Measurements from ENCODE around the gene IGHMBP2. TPM values are rescaled to one million over a fixed set of nuclear protein-coding genes. Genes with fewer than 3 reads are reported as not detected.

Gene IGHMBP2
- total and polyA plus RNA-seq, 7 donors: 12.1 to 19.0 (median 13.6) TPM

DNA sequence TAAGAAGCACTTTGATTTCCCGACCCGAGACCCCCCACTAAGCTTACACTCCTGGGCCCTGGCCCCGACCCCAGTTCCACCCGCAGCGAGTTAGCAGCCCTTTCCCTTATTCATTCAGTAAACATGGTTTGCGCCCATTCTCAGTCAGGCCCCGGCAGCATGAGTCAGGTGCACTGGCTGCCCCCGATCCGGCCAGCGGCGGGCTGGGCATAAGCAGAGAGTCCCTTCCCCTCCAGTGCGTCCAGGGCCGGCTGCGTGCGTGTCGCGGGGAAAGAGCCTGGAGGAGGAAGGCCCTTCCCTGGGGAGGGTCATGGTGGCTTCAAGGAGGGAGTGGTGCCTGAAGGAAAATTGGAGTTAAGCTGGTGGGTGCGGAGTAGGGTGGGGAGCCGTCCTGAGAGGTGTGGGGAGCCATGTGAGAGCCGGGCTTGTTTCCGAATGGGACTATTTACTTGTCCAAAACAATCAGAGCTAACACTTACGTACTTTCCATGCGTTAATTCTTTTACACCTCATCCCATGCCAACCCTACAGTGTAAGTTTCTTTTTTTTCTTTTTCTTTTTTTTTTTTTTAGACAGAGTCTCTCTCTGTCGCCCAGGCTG is 657 bp downstream of the IGHMBP2 start:
- intact Hi-C loops (cut with DNase I): loop anchor here in 1 of 2 donors (5.0 to 10.0 kb wide), 2 partner anchors 140 to 183 kb away; partner anchors contain the start of gene TPCN2
- ATAC-seq (peak; percentile 36 to 66 (median 52)), DNase-seq (peak; percentile 37 to 62)
- 1% methylated on average over 23 to 24 of the region's 24 CpGs for WGBS, 3 donors
- H3K9me3 ChIP-seq: no peaks in the 10 kb centered on the region
- peak overlapping the region; percentile 87 for H3K27ac ChIP-seq
- peaks cover 2 to 55% of the 10 kb centered on the region in 2 donors for H3K36me3 ChIP-seq (ENCODE audit: insufficient read depth in 1 of 2, low read depth in 1 of 2)
- TF ChIP-seq, protein P1, sequence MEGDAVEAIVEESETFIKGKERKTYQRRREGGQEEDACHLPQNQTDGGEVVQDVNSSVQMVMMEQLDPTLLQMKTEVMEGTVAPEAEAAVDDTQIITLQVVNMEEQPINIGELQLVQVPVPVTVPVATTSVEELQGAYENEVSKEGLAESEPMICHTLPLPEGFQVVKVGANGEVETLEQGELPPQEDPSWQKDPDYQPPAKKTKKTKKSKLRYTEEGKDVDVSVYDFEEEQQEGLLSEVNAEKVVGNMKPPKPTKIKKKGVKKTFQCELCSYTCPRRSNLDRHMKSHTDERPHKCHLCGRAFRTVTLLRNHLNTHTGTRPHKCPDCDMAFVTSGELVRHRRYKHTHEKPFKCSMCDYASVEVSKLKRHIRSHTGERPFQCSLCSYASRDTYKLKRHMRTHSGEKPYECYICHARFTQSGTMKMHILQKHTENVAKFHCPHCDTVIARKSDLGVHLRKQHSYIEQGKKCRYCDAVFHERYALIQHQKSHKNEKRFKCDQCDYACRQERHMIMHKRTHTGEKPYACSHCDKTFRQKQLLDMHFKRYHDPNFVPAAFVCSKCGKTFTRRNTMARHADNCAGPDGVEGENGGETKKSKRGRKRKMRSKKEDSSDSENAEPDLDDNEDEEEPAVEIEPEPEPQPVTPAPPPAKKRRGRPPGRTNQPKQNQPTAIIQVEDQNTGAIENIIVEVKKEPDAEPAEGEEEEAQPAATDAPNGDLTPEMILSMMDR (IDR thresholded peaks at IDR 0.05): no peak
- peaks cover 29% of the 10 kb centered on the region for H3K4me1 ChIP-seq
- H3K27me3 ChIP-seq (ENCODE audit: insufficient read depth in 3 of 3, low read length in 2 of 3): no peaks in the 10 kb centered on the region
- H3K4me3 ChIP-seq: peak overlapping the region; percentile 100

DNA sequence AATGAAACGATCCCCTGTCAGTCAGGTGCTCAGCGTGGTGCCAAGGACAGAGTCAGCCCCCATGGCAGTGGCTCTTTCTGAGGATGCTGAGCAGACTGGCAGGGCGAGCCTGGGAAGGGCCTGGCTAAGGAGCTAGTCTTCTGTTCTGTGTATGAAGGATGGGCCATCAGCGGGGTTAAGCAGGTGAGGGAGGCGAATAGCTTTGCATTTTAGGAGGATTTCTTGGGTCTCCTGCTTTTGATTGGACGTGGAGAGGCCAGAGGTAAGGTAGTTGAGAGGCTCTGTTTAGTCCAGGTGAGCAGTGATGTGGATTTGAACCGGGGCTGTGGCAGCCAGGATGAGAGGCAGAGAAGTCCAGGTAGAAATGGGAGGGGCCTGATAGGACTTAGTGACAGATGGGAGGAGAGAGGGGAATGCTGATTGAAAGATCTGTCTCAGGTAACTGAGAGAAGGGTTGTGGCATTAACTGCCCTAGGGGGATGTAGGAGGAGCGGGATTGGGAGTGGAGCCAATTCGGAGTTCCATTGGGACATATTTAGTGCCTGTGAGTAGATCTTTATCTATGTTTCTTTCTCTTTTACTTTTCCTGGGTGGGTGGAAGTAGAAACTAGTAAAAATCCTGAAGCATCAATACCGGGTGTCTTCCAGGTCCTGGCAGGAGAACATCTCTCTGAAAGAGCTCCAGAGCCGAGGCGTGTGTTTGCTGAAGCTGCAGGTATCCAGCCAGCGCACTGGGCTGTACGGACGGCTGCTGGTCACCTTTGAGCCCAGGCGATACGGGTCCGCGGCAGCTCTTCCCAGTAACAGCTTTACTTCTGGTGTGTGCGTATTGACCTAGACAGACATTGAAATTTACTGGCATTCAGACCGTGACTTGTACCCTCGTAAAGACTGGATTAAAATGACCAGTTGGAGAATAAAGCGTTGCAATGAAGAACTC is 2.0 kb downstream of the IGHMBP2 start:
- H3K27ac ChIP-seq: no peak overlapping the region
- ATAC-seq: no peak
- whole genome bisulfite sequencing, 3 donors: 84 to 91% (median 87%) methylated on average over 23 of the region's 23 CpGs
- H3K4me3 ChIP-seq: peak overlapping the region; percentile 100
- peaks cover 29% of the 10 kb centered on the region for H3K4me1 ChIP-seq
- no peaks in the 10 kb centered on the region for H3K9me3 ChIP-seq
- intact Hi-C loops (cut with DNase I): loop anchor here in 1 of 2 donors (10.0 kb wide), 1 partner anchor 139 kb away; the partner anchor contains the start of gene TPCN2
- H3K27me3 ChIP-seq (ENCODE audit: insufficient read depth in 3 of 3, low read length in 2 of 3): no peaks in the 10 kb centered on the region
- peaks cover 8 to 57% of the 10 kb centered on the region in 2 donors for H3K36me3 ChIP-seq (ENCODE audit: insufficient read depth in 1 of 2, low read depth in 1 of 2)
- TF ChIP-seq, protein P1 (IDR thresholded peaks at IDR 0.05): no peak
- no peak for DNase-seq

DNA sequence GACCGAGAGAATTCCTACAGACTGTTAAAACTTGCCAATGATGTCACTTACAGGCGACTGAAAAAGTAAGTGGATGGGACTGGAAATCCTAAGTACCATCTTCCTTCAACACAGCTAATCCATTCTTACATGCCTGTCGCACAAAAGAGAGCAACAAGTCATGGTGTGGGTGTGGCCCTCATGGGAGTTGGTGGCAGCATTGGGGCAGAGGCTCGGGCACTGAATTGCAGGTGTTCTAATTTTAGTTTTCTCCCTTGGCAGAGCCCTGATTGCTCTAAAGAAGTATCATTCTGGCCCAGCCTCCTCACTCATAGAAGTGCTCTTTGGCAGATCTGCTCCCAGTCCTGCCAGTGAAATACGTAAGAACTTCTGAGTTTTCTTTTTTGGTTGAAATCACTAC is 4.6 kb downstream of the IGHMBP2 start:
- WGBS, 3 donors: 53 to 72% (median 59%) methylated on average over 5 of the region's 5 CpGs
- Histone ChIP-seq H3K36me3 (ENCODE audit: insufficient read depth in 1 of 2, low read depth in 1 of 2) (peaks cover 14 to 75% of the 10 kb centered on the region in 2 donors), H3K27ac (no peak overlapping the region), H3K27me3 (ENCODE audit: insufficient read depth in 3 of 3, low read length in 2 of 3) (no peaks in the 10 kb centered on the region), H3K4me3 (no peak overlapping the region), H3K9me3 (no peaks in the 10 kb centered on the region), H3K4me1 (peaks cover 17% of the 10 kb centered on the region)
- intact Hi-C loops (cut with DNase I): loop anchor here in 1 of 2 donors (10.0 kb wide), 1 partner anchor 137 kb away; the partner anchor contains the start of gene TPCN2
- TF ChIP-seq, protein P1 (IDR thresholded peaks at IDR 0.05): no peak
- DNase-seq (no peak), ATAC-seq (peak in 3 of 4 donors; percentile 34 to 65 (median 40))

DNA sequence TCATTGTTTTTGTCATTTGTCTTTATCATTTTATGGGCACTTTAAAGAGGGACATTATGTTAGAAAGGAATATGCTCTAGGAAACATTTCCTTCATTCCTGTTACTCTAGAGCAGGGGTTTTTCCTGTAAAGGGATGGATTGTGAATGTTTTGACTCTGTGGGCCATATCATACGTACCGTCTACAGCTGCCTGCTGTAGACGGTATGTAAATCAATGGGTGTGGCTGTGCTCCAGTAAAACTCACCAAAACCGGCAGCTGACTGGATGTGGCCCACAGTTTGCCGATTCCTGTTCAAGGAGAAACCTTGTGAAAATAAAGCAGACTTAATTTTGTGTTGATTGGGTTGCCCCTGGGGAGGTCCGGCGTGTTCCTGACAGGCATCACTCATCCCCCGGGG is 7.3 kb downstream of the IGHMBP2 start:
- no peaks in the 10 kb centered on the region for H3K9me3 ChIP-seq
- no peak overlapping the region for H3K27ac ChIP-seq
- H3K36me3 ChIP-seq (ENCODE audit: insufficient read depth in 1 of 2, low read depth in 1 of 2): peaks cover 14 to 100% of the 10 kb centered on the region in 2 donors
- no peak overlapping the region for H3K4me3 ChIP-seq
- H3K27me3 ChIP-seq (ENCODE audit: insufficient read depth in 3 of 3, low read length in 2 of 3): no peaks in the 10 kb centered on the region
- ATAC-seq (no peak), DNase-seq (no peak)
- peaks cover 3% of the 10 kb centered on the region for H3K4me1 ChIP-seq
- intact Hi-C loops (cut with DNase I): no loop called here
- WGBS, 3 donors: 79 to 90% (median 79%) methylated on average over 8 of the region's 8 CpGs
- TF ChIP-seq, protein P1 (IDR thresholded peaks at IDR 0.05): no peak
